Superior temporal gyrus (tissue), 1 donor: ENCODE results near the gene FAM240B.
A peak's percentile ranks its signal among the peaks of the same experiment; 100 is the strongest.

Experiments
- DNase-seq: peaks from one replicate; pipeline ENCODE4 v3.0.0-alpha.2; 2016; ENCODE audit errors: extremely low spot score

FAM240B gene

GRCh38 chr9:38670542-38671371 is 49.2 kb downstream of the FAM240B start:
- DNase-seq: no peak

GRCh38 chr9:38668791-38669466 is 51.0 kb downstream of the FAM240B start:
- no peak for DNase-seq

DNA sequence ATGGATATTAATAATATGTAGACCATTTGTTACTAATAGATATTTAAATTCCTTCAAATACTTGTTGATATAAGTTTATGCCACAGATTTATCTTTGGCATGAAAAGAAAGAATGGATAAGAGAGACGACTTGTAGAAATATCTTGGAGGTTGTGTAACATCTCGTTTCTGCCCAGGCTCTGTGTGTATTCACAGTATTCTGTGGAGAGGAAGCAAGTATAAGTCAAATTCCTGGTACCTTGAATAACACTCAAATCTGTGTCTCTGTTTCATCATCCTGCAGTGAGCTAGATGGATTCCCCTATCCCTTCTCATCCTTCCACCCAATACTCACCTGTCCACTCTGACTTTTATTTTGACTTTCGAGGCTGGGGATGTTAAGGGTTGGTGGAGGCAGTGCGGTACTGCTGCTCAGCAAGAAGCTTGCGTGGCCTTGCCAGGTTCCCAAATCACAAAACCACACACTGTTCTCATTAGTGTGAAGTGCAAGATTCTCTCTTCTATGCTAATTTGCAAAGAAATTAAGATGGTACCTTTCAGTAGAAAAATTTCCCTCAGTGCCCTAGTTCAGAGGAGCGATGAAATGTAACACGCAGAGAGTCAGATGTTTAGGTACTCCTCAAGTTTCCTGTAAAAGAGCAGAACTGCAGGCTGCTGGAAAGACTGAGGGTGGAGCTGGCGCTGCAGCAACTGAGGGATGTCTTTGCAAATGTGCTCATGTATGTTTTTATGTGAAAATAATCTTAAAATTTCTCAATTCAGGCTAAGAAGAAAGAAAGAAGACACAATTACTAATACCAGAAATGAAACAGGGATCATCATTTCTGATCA is 57.0 kb downstream of the FAM240B start:
- DNase-seq: peak; percentile 87

DNA sequence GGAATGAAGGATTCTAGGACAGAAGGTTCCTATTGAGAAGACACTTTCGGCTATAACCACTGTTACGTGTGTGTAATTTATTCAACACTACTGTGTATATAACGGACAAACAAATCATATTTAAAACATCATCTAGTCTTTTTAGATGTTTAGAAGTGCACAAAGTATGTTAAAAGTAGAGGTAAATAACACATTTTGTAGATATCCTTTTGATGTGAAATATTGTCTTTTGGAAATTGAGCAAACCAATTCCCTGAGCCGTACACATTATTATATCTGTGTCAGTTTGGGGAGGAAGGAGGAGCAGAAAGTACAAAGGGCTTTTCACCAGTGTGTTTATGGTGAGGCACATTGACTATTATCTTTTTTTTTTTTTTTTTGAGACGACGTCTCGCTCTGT is 60.4 kb downstream of the FAM240B start:
- DNase-seq: peak; percentile 73

- no peak for DNase-seq
These were observed 63.0 kb downstream of the FAM240B start for GRCh38 chr9:38656896-38657295.

DNA sequence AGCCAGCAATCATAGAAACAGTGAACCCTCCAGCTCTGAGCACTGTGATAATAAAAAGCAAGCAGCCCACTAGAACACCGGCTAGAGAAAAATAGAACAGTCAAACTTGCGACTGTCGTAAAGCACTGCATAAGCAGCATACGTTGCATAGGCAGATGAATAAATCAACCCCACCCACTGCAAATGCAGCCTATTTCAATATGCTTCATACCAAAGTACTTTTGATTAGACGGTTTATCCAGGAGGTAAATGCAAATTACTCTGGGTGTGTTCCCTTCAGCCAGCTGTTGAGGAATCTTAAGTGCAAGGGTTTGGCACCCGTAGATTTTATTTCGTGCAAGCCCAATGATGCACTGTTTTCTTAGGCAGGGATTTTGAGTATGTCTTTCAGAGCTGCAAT is 67.4 kb downstream of the FAM240B start:
- DNase-seq: no peak

GRCh38 chr9:38652044-38652443 is 67.9 kb downstream of the FAM240B start:
- no peak for DNase-seq

DNA sequence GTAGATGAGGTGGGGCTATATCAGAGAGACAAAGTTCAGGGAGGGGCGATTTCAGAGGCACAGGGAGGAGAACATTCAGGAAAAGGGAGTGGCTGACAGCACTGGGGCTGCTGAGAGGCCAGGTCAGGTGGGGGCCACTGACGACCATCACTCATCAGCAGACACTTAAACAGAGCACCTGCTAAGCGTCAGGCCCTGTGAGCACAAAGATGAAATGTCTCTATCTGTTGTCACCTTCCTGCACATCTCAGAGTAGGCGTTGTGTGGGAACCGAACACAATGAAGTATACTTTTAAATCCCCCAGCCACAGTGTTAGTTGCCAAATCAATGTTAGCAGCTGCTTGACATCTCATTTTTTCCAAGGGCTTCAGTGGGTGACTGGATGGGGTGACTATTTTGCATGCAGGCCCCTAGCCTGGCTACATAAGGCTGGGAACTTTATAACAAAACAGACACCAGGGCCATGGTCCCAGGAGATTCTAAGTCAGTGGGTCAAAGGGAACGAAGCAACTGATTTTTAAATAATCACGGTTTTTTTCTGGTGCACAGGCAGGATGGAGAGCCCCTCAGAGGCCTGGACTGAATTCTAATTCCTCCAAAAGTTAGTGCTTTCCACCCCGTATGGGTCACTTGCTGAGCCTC is 68.4 kb downstream of the FAM240B start:
- no peak for DNase-seq

GRCh38 chr9:38650564-38650963 is 69.4 kb downstream of the FAM240B start:
- no peak for DNase-seq

DNA sequence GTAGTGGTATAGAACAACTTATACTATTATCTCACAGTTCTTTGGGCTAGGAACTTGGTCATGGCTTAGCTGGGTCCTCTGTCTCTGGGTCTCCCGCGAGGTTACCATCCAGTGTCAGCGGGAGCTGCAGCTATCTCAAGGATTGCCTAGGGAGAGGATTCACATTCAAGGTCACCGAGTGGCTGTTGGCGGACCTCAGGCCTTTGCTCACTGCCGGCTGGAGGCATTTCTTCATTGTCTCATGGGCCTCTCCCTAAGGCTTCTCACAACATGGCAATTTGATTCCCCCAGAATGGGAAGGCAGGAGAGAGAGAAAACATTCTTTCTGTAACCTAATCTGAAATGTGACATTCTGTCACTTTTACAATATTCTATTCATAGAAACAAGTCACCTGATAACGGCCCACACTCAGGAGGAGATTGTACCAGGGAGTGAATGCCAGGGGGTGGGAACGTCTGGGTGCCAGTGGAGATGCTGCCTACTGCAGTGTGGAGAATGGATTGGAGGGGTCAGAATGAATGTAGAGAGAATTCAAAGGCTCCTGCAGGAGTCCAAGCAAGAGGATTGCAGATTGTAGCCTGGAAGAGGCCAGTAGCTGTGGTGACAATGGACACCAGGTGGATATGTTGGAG is 70.1 kb downstream of the FAM240B start:
- DNase-seq: no peak

DNA sequence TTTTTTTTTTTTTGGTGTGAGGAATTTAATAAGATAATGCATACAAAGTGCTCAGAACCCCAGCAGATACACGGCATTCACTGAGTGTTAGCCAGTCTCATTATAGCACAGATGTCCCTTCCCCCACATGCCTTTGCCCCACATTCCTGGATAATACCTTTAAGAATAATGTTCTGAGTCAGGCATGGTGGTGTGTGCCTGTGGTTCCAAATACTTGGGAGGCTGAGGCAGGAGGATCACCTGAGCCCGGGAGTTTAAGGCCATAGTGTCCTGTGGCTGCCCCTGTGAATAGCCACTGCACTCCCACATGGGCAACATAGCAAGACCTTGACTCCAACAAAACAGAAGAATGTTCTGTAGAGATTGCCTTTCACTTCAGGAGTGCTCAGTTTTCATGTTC is 75.3 kb downstream of the FAM240B start:
- DNase-seq: no peak
